Eye (tissue), 1 donor: ENCODE results near the gene RPS10.
"Not testable (repeated sequence)": the region's sequence is repeated elsewhere in the genome, so short reads cannot be mapped to it uniquely, and the experiment has no call there.

Experiments
- DNase-seq: peaks from one replicate; pipeline ENCODE4 v3.0.0-alpha.2; 2015

Gene RPS10

DNA sequence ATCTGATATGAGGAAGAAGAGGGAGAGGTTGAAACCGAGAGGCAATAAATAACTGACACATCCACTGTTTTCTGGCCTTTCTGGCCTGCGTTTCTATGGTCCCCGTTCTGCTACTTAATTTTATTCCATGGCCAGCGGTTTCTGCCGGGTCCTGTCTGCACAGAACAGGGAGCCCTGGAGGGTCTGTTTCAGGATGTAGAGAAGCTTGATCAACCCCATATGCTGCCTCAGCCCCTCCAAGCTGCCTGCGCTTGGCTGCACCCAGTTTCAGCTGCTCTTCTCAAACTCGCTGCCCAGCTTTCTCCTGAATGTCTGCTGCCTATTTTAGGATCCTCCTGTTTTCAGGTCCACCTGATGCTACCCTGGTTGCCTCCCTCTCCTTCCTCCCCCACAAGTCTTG is 21.5 kb upstream of the RPS10 start:
- no peak for DNase-seq

- DNase-seq = no peak
Observed at GRCh38 chr6:34445313-34445860, 19.5 kb upstream of the RPS10 start.

GRCh38 chr6:34441526-34441925 is 15.7 kb upstream of the RPS10 start:
- DNase-seq = no peak

- DNase-seq = no peak
Observed at GRCh38 chr6:34439442-34439841, 13.6 kb upstream of the RPS10 start.

DNA sequence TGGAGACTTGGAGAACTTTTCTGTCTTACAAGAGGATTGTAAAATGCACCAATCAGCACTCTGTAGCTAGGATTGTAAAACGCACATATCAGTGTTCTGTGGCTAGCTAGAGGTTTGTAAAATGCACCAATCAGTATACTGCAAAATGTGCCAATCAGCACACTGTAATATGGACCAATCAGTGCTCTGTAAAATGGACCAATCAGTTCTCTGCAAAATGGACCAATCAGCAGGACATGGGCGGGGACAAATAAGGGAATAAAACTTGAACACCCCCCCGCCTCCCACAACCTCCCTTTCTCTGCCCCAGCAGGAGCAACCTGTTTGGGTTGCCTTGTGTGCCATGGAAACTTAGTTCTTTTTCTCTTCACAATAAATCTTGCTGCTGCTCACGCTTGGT is 12.8 kb upstream of the RPS10 start:
- DNase-seq = no peak

GRCh38 chr6:34437644-34437970 is 11.7 kb upstream of the RPS10 start:
- DNase-seq = no peak

DNA sequence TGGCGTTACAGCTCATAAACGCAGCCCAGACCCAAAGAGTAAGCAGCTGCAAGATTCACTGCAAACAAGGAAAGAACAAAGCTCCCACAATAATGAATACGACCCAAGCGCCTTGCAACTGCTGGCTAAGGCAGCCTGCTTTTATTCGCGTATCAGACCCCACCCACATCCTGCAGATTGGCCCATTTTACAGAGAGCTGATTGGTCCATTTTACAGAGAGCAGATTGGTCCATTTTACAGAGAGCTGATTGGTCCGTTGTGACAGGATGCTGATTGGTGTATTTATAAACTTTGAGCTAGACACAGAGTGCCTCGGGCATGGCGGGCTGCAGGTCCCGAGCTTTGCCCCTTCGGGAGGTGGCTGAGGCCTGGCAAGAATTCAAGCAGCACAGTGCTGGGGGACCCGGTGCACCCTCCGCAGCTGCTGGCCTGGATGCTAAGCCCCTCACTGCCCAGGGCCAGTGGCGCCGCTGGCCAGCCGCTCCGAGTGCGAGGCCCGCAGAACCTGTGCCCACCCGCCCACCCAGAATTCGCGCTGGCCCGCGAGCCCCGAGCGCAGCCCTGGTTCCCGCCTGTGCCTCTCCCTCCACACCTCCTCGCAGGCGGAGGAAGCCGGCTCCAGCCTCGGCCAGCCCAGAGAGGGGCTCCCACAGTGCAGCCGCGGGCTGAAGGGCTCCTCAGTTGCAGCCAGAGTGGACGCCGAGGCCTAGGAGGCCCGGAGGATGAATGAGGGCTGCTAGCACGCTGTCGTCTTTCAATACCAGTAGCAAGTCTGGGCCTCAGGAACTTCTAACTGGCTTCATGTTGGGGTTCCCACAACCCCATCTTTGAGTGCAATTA is 11.2 kb upstream of the RPS10 start:
- DNase-seq = no peak

- no peak for DNase-seq
Observed at GRCh38 chr6:34435916-34436315, 10.0 kb upstream of the RPS10 start.

- DNase-seq = no peak
Observed at GRCh38 chr6:34425132-34425497, 754 bp downstream of the RPS10 start.

DNA sequence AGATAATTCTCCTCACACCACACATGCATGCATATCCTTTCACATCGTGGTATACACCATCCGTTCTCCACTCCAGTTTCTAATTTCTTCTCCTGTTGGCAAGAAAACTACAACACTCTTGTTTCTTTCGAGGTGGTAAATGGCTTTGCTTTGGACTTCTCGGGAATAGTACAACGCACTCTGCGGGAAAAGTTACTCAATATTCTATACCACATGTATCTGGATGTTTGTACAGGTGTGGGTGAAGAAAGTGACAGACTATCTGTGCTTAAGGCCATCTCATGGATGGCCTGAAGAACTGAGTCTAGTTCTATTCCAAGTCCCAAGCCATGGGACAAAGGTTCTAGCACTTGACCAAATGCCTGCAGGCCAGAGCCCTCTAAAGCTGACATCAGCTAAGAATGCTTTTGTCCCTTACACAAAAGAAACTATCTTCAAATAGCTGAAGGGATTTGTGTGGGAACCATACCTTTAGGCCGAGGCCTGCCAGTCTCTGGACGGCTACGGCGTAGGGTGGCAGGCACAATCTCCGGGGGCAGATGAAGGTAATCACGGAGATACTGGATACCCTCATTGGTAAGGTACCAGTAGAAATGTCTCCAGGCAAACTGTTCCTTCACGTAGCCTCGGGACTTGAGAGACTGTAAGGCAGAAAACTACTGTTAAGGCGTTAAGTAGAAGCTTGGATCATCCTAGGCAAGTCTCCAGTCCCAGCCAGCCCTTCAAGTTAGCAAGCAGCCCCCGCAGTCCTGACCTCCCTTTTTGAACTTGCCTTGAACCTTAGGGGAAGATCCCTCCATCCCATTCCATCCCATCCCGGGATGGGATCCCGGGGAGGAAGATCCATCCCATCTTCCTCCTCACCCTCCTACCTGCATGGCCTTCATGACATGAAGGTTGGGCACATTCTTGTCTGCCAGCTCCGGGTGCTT is 1.4 kb downstream of the RPS10 start:
- DNase-seq = no peak

DNA sequence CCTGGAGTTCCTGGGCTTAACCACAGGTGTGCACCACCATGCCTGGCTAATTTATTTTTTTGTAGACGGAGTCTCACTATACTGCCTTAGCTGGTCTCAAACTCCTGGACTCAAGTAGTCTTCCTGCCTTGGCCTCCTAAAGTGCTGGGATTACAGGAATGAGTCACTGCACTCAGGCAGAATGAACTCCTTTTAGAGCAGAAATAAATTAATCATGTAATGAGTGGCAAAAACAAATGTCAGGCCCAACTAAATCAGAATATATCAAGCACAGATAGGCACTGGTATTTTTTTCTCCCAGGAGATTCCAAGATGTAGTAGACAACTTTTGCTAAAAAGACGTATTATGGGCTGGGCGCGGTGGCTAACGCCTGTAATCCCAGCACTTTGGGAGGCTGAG is 2.6 kb downstream of the RPS10 start:
- no peak for DNase-seq

- DNase-seq = no peak
Observed at GRCh38 chr6:34418367-34418766, 7.5 kb downstream of the RPS10 start.

DNA sequence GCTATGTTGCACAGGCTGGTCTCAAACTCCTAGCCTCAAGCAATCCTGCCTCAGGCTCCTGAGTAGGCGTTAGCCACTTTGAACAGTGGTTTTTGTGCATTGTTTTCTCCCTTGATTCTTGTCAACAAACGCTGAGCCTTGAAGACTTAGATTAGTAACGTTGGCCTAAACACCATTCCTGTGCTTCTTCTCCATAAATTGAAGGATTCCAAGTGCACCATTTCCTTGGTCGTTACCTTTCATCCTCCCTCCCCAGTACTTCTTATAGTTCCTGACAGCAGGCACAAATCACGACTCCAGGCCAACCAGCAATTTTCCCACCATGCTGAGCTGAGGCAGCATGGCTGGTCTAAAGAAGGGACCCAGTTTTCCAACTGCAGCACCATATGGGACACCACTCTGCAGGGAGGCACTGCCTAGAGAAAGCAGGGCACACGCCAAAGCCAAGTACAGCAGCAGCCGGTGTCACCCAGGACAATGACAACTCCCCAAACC is 8.9 kb downstream of the RPS10 start:
- DNase-seq = no peak

DNA sequence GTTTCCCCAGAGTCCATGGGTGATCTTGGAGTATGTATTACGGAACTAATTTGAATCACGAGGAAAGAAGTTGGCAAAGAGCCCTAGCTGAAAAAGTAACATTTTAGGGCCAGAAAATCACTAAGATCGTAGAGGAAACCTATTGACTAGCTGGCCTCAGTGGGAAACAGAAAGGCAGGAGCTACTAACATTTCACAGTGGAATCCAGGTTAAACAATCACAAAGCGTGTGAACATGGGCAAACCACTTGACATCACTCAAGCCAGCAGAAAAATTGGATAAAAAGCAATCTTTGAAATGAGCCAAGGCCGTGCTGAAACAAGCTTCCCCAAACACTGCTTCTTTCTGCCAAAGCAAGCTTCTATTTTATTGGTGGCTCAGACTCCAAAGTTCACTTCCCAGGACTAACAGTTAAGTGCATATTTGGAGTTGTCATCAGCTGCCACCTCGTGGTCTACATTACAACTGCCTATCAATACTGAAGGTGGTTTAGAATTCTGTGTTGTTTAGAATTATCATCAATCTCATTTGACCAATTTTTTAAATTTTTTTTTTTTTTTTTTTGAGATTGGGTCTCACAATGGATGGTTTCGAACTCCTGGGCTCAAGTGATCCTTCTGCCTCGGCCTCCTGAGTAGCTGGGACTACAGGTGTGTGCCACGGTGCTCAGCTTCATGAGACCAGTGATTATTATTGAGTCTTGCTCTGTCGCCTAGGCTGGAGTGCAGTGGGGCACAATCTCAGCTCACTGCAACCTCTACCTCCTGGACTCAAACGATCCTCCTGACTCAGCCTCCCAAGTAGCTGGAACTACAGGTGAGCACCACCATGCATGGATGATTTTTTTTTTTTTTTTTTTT is 10.6 kb downstream of the RPS10 start:
- peak; percentile 53 for DNase-seq

DNA sequence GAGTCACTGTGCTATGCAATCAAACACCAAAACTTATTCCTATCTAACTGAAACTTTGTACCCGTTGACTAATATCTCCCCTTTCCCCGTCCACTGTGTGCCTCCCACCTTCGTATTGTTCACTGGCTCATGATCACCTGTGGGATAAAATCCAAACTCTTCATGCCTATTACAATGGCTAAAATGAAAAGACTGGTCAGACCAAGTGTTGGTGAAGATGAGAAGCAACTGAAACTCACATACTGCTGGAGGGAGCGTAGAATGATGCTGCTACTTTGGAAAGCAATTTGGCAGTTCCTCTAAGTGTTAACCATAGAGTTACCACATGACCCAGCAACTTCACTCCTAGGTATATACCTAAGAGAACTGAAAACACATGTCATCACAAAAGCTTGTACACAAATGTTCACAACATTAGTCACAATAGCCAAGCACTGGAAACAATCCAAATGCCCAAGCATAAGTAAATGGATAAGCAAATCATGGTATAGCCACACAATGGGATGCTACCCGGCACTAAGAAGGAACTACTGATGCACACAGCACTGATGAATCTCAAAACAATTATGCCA is 13.1 kb downstream of the RPS10 start:
- no peak for DNase-seq

DNA sequence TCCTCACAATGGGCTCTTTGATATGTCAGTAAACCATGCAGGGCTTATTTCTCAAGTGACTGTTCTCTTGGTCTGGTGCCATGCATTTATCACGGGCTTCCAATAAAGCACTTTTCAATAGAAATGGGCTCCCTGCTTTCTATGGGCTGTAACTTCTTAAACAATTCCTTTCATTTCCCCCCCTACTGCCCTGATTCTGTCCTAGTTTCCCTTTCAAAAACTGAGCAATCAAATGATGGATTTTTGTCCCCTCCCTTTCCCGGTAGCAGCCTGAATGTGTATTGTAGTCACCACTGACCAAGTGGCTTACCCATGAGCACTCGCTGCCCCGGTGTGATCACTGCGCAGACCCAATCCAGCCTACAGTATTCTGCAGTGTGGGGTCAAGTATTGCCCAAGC is 13.9 kb downstream of the RPS10 start:
- no peak for DNase-seq

- DNase-seq = not testable (repeated sequence)
Observed at GRCh38 chr6:34407915-34408314, 18.0 kb downstream of the RPS10 start.

GRCh38 chr6:34396518-34396917 is 29.4 kb downstream of the RPS10 start:
- no peak for DNase-seq

GRCh38 chr6:34393966-34394305 is 31.9 kb downstream of the RPS10 start:
- DNase-seq = no peak

- no peak for DNase-seq
Observed at GRCh38 chr6:34393191-34393965, 32.5 kb downstream of the RPS10 start.

DNA sequence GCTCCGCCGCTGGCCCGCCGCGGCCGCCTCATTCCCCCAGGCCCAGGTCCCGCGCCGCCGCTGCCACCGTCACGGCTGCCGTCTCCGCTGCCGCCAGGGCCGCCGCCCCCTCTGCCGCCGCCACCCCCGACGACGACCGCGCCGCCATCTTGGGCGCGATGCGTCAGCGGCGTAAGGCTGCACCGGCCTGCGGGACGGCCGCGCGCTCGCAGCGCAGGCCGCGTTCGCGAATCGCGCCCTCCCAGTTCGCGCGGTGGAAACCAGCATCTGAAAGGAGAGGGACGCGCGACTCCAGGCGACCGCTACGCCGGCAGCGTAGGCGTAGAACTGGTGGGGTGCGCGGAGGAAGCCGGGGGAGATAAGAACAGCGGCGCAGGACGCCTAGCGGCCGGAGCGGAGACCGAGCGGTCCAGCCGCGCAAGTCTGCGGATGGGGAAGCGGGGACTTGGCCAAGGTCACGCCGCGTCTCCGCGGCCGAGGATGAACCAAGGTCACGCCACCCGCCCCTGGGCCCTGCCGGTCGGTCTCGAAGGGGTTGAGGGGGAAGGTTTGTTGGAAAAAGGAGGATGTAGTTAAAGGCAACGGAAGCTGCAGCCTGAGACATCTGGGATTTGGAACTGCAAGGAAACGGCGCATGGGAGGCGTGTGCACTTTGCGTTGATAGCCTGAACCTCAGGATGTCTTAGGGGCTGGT is 33.2 kb downstream of the RPS10 start, which contains the start of gene NUDT3:
NUDT3 (minus strand) TSS at position 173 of the 694 bp plus-strand sequence. CDS start 307 bp downstream, outside the sequence.
- peak; percentile 98 for DNase-seq
